Stimulated activated naive CD8-positive, alpha-beta T cell treated with anti-CD3 and anti-CD28 coated beads, Interleukin-15, Interleukin-2, amounts not matched to agents 100 ng/mL and 50 ng/mL, for 24 hours (primary cell): ENCODE measurements around the gene ERBB2.

Experiments
- H3K27ac Mint-ChIP-seq: one replicate; pipeline ENCODE4 v1.8.0; 2021; ENCODE audit warnings: mild to moderate bottlenecking, mixed read lengths
- H3K27me3 Mint-ChIP-seq: one replicate; pipeline ENCODE4 v1.8.0; 2021; ENCODE audit warnings: mixed read lengths
- H3K36me3 Mint-ChIP-seq: one replicate; pipeline ENCODE4 v1.8.0; 2021; ENCODE audit warnings: low read depth, mixed read lengths
- H3K4me1 Mint-ChIP-seq: one replicate; pipeline ENCODE4 v1.8.0; 2021; ENCODE audit warnings: low read depth, mixed read lengths
- H3K4me3 Mint-ChIP-seq: one replicate; pipeline ENCODE4 v1.8.0; 2021; ENCODE audit warnings: mild to moderate bottlenecking, mixed read lengths
- H3K9me3 Mint-ChIP-seq: one replicate; pipeline ENCODE4 v1.8.0; 2021; ENCODE audit warnings: mixed read lengths

ERBB2 gene

DNA sequence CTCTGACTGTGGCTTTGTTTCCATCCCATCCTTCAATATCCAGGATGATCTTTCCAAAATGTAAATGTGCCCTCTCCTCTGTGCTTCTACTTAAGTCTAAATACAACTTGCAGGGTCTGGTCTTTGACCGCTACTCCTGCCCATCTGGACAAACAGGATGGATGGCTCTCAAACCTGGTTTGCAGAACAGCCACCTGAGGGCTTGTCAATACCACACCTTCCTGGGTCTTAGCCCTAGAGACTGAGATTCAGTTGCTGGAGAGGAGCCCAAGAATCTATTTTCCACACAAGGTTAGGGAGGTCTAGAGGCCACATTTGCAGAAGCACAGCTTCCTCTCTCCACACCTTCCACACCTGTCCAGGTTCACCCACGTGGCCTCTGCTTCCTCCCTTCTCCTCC lies 36.0 kb downstream of the ERBB2 start:
- no peaks in the 10 kb centered on the region for H3K36me3 Mint-ChIP-seq
- H3K9me3 Mint-ChIP-seq = no peaks in the 10 kb centered on the region
- no peaks in the 10 kb centered on the region for H3K27me3 Mint-ChIP-seq
- no peak overlapping the region for H3K27ac Mint-ChIP-seq
- H3K4me1 Mint-ChIP-seq = peaks cover 29% of the 10 kb centered on the region
- no peak overlapping the region for H3K4me3 Mint-ChIP-seq

DNA sequence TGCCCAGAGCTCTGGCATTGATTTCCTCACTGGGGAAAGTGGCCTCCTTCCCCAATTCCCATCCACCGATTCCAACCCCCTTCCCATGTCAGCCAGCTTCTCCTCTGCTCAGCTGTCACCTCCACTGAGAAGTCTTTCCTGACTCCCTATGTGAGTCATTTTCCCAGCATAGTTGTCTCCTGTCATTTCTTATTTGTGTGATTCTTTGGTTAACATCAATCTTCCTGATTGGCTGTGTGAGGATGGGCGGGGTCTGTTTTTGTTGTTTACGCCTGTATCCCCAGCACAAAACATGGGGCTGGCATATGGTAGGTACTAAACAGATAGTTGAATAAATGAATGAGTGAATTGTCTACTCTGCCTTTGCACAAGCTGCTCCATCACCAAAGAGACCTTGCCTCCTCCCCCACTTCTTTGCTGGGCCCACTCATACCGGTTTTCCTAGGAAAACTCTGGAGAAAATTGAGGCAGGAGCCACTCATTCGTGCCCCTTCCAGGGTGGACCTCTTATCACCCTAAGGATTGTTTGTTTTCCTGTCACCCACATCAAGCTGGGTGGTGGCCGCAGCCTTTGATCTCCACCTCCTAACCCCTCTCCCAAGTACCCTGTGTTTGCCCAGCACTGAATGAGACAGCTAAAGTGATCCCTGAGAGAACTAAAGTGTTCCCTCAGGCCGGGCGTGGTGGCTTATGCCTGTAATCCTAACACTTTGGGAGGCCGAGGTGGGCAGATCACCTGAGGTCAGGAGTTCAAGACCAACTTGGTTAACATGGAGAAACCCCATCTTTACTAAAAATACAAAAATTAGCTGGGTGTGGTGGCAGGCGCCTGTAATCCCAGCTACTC lies 36.7 kb downstream of the ERBB2 start:
- H3K27ac Mint-ChIP-seq = no peak overlapping the region
- no peaks in the 10 kb centered on the region for H3K9me3 Mint-ChIP-seq
- no peaks in the 10 kb centered on the region for H3K36me3 Mint-ChIP-seq
- no peak overlapping the region for H3K4me3 Mint-ChIP-seq
- no peaks in the 10 kb centered on the region for H3K27me3 Mint-ChIP-seq
- H3K4me1 Mint-ChIP-seq = peaks cover 28% of the 10 kb centered on the region

DNA sequence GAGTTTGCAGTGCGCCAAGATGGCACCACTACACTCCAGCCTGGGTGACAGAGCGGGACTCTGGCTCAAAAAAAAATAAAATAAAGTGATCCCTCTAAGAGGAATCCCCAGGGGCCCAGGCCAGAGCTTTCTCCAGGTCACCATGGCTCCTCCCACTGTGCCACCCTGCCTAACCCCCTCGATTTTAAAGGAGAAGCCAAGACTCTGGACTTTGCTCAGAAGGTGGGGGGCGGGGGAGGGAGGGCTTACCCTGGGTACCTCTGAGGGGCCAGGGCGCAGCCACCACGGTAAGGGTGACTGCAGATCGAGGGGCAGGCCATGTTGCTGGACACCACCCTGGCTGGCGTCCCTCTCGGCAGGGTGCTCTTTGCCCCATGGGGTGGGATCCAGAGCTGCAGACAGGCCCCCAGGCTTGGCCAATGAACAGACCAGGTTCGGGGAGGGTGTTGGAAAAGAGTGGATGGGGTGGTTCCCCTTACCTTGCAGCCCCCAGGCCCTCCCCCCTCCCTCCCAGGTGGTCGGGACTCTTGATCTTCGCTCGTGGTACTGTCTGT lies 37.4 kb downstream of the ERBB2 start:
- Mint-ChIP-seq H3K27me3 (no peaks in the 10 kb centered on the region), H3K36me3 (no peaks in the 10 kb centered on the region), H3K9me3 (no peaks in the 10 kb centered on the region), H3K27ac (no peak overlapping the region), H3K4me3 (no peak overlapping the region), H3K4me1 (peaks cover 28% of the 10 kb centered on the region)

DNA sequence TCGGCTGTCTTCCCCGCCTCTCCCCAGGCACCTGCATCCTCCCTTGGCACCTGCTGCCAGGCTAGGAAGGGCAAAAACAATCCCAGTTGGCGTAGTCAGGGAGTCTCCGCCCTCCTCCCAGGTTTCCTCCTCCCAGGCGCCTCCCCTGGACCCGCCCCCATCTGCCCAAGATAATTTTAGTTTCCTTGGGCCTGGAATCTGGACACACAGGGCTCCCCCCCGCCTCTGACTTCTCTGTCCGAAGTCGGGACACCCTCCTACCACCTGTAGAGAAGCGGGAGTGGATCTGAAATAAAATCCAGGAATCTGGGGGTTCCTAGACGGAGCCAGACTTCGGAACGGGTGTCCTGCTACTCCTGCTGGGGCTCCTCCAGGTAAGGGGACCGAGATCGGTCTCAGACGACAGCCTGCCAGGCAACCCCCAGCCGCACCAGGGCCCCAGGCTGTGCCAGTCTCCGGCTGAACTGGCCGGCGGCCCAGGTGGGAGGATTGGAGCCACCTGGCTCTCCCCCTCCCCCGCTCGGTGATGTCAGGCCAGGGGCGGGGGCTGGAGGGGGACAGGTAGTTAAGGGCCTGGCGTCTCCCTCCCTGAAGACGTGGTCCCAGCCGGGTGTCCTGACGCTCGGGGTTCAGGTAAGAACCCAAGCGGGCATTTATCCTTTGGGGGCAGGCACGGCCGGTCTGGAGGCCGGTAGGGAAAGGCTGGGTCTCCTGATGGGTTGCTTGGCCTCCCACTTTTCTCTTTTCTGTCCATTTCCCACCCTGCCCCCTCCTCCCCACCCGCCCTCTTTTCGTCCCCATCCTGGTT lies 38.1 kb downstream of the ERBB2 start, which contains the start of gene GRB7:
TSS of gene GRB7 (plus strand) at position 179 of the 808 bp plus-strand sequence. CDS start 4,364 bp downstream, outside the sequence.
- no peaks in the 10 kb centered on the region for H3K9me3 Mint-ChIP-seq

DNA sequence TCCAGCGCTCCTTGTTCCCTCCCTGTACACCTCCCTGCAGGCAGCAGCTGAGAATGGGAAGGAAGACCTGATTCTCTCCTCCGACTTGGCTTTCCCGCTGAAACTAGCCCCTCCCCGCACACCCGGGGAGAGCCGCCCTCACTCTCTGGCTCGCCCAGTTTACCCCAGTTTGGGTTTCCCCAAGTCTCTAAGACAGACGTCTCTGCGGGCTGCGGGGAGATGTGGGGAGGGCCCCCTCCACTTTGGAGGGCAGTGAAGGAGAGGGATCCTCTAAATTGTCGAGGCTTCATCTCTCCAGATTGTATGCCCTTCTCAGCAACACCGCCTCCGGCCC lies 38.7 kb downstream of the ERBB2 start:
- H3K27me3 Mint-ChIP-seq = no peaks in the 10 kb centered on the region
- H3K4me3 Mint-ChIP-seq = peak overlapping the region; percentile 68
- H3K4me1 Mint-ChIP-seq = peaks cover 28% of the 10 kb centered on the region
- no peaks in the 10 kb centered on the region for H3K36me3 Mint-ChIP-seq
- peak overlapping the region; percentile 45 for H3K27ac Mint-ChIP-seq
- no peaks in the 10 kb centered on the region for H3K9me3 Mint-ChIP-seq

More for the DNA sequence above, 38.1 kb downstream of the ERBB2 start, which contains the start of gene GRB7:
- H3K36me3 Mint-ChIP-seq = no peaks in the 10 kb centered on the region
- H3K27me3 Mint-ChIP-seq = no peaks in the 10 kb centered on the region
- peak within 1 kb of the TSS; percentile 68 for H3K4me3 Mint-ChIP-seq
- H3K4me1 Mint-ChIP-seq = peaks cover 28% of the 10 kb centered on the region
- H3K27ac Mint-ChIP-seq = peak within 1 kb of the TSS; percentile 45

DNA sequence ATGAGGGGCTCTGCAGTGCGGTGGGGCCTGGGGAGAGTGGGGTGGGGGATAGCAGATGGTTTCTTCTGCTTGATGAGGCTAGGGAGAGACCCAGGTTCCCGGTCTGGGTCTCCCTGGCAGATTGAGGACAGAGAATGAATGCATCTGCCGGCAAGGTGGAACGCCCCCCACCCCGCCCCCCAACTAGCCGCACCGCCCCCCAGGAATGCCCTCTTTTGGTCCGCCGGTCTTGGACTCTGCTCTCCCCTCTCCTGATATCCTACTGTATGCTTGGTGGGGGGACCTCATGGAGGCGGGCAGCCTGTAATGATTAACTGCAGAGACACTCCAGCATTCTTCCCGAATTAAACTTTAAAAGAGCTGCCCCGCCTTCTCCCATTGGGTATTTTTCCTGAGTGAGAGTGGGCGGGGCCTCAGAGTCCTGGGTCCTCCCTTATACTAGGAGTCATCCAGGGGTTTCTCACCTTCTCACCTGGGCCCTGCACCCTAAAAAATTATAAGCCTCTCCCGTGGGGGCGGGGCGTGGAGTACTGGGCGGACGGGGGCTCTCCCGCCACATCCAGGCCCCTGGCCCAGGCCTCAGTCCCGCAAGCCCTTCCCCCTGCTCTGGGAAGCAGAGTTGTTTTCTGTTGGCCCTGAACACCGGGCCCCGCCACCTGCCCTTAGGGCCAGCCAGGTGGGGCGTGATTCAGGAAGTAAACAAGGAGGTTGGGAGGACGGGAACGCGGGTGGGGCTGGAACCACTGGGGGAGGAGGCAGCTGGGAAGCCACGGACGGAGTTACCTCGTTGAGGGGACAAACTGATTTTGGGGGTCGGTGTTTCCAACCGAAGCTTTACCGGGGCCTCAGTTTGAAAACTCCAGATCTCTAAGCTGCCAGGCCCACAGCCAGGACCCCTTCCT lies 39.4 kb downstream of the ERBB2 start:
- Mint-ChIP-seq H3K4me1 (peaks cover 28% of the 10 kb centered on the region), H3K27me3 (no peaks in the 10 kb centered on the region), H3K9me3 (no peaks in the 10 kb centered on the region), H3K4me3 (peak overlapping the region; percentile 68), H3K27ac (no peak overlapping the region), H3K36me3 (no peaks in the 10 kb centered on the region)

DNA sequence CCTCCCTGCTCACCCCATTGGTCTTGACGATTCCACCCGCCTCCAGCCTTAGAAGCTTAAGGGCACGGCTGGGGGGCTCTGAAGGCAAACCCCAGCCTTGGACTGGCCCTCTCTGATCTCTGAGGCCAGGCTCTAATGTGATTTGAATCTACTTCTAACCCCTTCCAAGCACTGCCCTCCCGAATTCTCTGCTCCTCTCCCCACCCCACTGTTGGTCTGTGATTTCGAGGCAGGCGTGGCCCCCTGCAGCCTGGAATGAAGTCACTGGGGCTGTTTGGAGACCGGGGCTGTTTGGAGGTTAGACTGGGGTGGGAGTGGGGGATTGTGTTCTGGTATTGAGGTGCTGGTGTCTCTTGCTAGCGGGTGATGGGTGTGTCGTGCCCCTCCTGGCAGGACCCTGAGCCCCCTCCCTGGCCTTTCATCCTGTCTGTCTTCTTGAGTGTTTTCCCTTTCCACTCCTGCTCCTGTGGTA lies 40.1 kb downstream of the ERBB2 start:
- Mint-ChIP-seq H3K27me3 (no peaks in the 10 kb centered on the region), H3K27ac (no peak overlapping the region), H3K36me3 (no peaks in the 10 kb centered on the region), H3K9me3 (no peaks in the 10 kb centered on the region), H3K4me1 (peaks cover 28% of the 10 kb centered on the region), H3K4me3 (no peak overlapping the region)

DNA sequence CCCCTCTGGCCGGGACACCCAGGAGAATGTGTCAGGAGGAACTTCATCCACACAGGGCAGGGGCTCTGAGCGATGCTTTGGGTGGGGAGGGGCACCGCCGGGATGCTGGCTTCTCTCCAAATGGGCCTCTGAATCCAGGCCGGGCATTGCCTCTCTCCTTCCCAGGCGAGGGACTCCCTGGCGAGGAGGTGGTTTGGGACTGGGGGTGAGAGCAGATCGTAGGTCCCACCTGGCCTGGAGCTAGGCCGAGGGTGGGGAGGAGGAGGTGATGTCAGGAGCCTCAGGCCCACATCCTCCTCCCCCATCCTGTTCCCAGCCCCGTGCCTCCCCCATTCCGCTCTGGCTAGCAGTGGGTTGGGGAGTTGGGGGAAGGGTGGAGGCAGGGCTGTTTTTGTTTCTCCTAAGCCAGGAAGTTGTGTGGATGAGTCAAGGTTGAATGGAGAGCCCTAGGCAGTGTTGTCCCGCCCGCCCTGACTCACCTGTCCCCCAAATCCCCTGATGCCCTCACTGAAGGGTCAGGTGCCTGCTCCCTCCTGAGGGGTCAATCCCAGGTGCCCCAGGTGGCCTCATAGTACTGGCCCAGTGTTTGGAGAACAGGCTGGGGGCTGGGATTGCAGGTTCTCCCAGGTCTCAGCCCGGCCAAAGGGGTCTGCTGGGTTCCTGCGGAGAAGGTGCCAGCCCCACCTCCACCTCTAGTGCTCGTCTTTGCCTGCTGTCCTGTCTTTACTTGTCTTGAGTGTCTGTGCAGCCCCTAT lies 40.7 kb downstream of the ERBB2 start:
- H3K27ac Mint-ChIP-seq = no peak overlapping the region
- H3K4me1 Mint-ChIP-seq = peaks cover 28% of the 10 kb centered on the region
- no peaks in the 10 kb centered on the region for H3K27me3 Mint-ChIP-seq

DNA sequence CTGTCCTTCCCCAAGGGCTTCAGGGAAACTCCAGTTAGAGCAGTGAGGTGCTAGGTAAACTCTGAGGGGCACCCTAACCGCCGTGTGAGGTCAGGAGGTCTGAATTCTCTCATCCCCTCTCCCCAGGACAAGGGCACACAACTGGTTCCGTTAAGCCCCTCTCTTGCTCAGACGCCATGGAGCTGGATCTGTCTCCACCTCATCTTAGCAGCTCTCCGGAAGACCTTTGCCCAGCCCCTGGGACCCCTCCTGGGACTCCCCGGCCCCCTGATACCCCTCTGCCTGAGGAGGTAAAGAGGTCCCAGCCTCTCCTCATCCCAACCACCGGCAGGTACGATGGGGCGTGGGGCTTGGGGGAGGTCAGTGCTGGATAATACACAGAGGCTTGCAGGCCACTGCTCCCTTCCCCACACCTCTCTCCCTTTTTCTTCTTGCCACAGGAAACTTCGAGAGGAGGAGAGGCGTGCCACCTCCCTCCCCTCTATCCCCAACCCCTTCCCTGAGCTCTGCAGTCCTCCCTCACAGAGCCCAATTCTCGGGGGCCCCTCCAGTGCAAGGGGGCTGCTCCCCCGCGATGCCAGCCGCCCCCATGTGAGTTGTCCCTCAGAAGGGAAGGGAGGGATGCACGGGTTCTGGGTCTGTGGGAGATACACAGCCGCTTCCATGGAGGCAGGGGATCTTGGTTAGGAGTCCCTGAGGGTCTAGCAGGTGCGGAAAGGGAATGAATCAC lies 42.4 kb downstream of the ERBB2 start:
- Mint-ChIP-seq H3K27ac (no peak overlapping the region), H3K9me3 (no peaks in the 10 kb centered on the region), H3K27me3 (no peaks in the 10 kb centered on the region), H3K36me3 (no peaks in the 10 kb centered on the region), H3K4me1 (peaks cover 28% of the 10 kb centered on the region), H3K4me3 (no peak overlapping the region)

More for the DNA sequence above, 40.7 kb downstream of the ERBB2 start:
- Mint-ChIP-seq H3K36me3 (no peaks in the 10 kb centered on the region), H3K4me3 (no peak overlapping the region), H3K9me3 (no peaks in the 10 kb centered on the region)

DNA sequence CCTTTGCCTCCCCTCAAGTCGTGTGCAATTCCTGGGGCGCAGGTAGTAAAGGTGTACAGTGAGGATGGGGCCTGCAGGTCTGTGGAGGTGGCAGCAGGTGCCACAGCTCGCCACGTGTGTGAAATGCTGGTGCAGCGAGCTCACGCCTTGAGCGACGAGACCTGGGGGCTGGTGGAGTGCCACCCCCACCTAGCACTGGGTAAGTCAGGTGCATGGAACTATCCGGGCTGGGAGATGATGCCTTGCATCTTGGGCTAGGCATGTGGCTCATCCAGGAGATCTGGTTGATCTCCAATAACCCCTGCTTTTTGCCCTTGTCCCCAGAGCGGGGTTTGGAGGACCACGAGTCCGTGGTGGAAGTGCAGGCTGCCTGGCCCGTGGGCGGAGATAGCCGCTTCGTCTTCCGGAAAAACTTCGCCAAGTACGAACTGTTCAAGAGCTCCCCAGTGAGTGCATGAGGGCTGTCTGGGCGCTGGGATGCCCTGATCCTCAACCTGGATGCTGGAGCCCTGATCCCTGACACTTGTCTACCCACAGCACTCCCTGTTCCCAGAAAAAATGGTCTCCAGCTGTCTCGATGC lies 43.1 kb downstream of the ERBB2 start:
- Mint-ChIP-seq H3K4me1 (peaks cover 28% of the 10 kb centered on the region), H3K9me3 (no peaks in the 10 kb centered on the region), H3K36me3 (no peaks in the 10 kb centered on the region), H3K4me3 (no peak overlapping the region), H3K27me3 (no peaks in the 10 kb centered on the region), H3K27ac (no peak overlapping the region)

DNA sequence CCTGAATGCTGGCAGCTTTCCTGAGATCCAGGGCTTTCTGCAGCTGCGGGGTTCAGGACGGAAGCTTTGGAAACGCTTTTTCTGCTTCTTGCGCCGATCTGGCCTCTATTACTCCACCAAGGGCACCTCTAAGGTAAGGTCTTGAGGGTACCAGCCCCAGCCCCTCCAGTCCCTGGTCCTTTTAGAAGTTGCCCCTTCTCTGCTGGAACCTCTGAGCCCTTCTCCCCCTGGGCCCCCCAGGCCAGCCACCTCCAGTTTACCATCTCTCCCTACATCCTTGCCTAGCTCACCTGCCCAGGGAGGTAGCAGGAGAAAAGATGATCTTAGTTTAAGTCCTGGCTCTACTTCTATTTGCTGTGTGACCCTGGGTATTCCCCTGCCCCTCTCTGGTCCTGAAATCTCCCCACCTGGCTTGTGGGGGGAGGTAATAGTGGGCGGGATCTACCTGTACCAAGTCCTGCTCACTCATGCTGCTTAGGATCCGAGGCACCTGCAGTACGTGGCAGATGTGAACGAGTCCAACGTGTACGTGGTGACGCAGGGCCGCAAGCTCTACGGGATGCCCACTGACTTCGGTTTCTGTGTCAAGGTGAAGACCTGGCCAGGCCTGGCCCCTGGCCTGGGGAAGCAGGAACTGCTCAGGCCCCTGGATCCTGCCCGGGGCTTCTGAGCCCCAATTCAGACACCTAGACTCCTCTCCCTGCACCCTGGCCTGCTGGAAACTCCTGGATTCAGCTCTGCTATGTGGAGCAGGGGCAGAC lies 44.4 kb downstream of the ERBB2 start:
- no peaks in the 10 kb centered on the region for H3K36me3 Mint-ChIP-seq
- no peaks in the 10 kb centered on the region for H3K9me3 Mint-ChIP-seq
- H3K4me3 Mint-ChIP-seq = no peak overlapping the region
- H3K27ac Mint-ChIP-seq = no peak overlapping the region
- H3K4me1 Mint-ChIP-seq = peaks cover 19% of the 10 kb centered on the region
- H3K27me3 Mint-ChIP-seq = no peaks in the 10 kb centered on the region

DNA sequence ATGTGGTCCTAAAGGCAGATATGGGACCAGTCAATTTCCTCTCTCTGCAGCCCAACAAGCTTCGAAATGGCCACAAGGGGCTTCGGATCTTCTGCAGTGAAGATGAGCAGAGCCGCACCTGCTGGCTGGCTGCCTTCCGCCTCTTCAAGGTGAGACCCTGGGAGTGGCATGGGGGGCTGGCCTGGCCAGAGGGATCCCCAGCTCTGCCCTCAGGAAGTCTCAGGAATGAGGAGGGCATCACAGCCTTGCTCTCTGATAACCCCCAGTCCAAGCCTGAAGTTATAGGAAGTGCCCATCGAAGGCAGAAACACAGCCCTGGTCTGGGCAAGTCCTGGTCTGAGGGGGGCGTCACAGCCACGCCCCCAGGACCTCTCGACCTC lies 45.0 kb downstream of the ERBB2 start:
- Mint-ChIP-seq H3K27ac (no peak overlapping the region), H3K4me1 (peaks cover 13% of the 10 kb centered on the region), H3K9me3 (no peaks in the 10 kb centered on the region), H3K36me3 (no peaks in the 10 kb centered on the region), H3K4me3 (no peak overlapping the region), H3K27me3 (no peaks in the 10 kb centered on the region)
